Non-pigmented ciliary epithelial cell (primary cell): ENCODE results near the gene CD300LG.
"Not testable (repeated sequence)": the region's sequence is repeated elsewhere in the genome, so short reads cannot be mapped to it uniquely, and the experiment has no call there.

ENCODE experiments used
- DNase-seq: peaks from one replicate; pipeline ENCODE4 v3.0.0-alpha.2; 2010; ENCODE audit warnings: low read depth

Gene CD300LG

GRCh38 chr17:43825567-43825966 lies 21.4 kb upstream of the CD300LG start:
- DNase-seq = no peak

- no peak for DNase-seq
These were observed 20.8 kb upstream of the CD300LG start for GRCh38 chr17:43826206-43826605.

- no peak for DNase-seq
These were observed 19.4 kb upstream of the CD300LG start for GRCh38 chr17:43827596-43827995.

- DNase-seq = no peak
These were observed 17.2 kb upstream of the CD300LG start for GRCh38 chr17:43829738-43830137.

GRCh38 chr17:43830510-43831140 lies 16.4 kb upstream of the CD300LG start:
- no peak for DNase-seq

- no peak for DNase-seq
These were observed 15.3 kb upstream of the CD300LG start for GRCh38 chr17:43831633-43832032.

- peak; percentile 20 for DNase-seq
These were observed 14.6 kb upstream of the CD300LG start for GRCh38 chr17:43832168-43832975.

- no peak for DNase-seq
These were observed 13.8 kb upstream of the CD300LG start, which contains the start of gene MPP3 for GRCh38 chr17:43832976-43833829. Gene MPP3 (minus strand): TSS chr17:43833146. CDS start chr17:43831906, 1,240 bp downstream.

GRCh38 chr17:43834106-43834505 lies 12.9 kb upstream of the CD300LG start:
- peak; percentile 27 for DNase-seq

GRCh38 chr17:43839670-43840108 lies 7.3 kb upstream of the CD300LG start:
- DNase-seq = no peak

GRCh38 chr17:43840814-43841213 lies 6.2 kb upstream of the CD300LG start:
- no peak for DNase-seq

- no peak for DNase-seq
These were observed 5.7 kb upstream of the CD300LG start for GRCh38 chr17:43841282-43841681.

GRCh38 chr17:43842091-43842974 lies 4.6 kb upstream of the CD300LG start:
- not testable (repeated sequence) for DNase-seq

- DNase-seq = no peak
These were observed 4.0 kb upstream of the CD300LG start for GRCh38 chr17:43842975-43843325.

GRCh38 chr17:43844241-43844640 lies 2.7 kb upstream of the CD300LG start:
- no peak for DNase-seq

- DNase-seq = no peak
These were observed 1.2 kb upstream of the CD300LG start for GRCh38 chr17:43845766-43846165.

GRCh38 chr17:43846221-43846712 lies 709 bp upstream of the CD300LG start:
- DNase-seq = no peak

GRCh38 chr17:43848601-43849000 lies 1.6 kb downstream of the CD300LG start:
- no peak for DNase-seq

GRCh38 chr17:43849116-43849515 lies 2.1 kb downstream of the CD300LG start:
- DNase-seq = no peak

GRCh38 chr17:43852571-43852970 lies 5.6 kb downstream of the CD300LG start:
- DNase-seq = no peak

- no peak for DNase-seq
These were observed 6.6 kb downstream of the CD300LG start for GRCh38 chr17:43853546-43853945.
